Sigmoid colon (tissue), 4 donors: ENCODE measurements around the gene DMBT1.

Source experiments
- CTCF ChIP-seq, 4 experiments: fragments of 450-650 bp in 3 of 4; fragments of 200-600 bp in 1 of 4; IDR thresholded peaks; one replicate each; pipeline ENCODE4 v1.5.1; 2016 to 2019; ENCODE audit warnings: antibody characterized with exemption in 4 of 4, mild to moderate bottlenecking in 3 of 4, moderate library complexity in 2 of 4
- EP300 ChIP-seq, 4 donors: sonication (generic); formaldehyde crosslinking; IDR thresholded peaks; one replicate each; pipeline ENCODE4 v1.6.1; 2017; ENCODE audit warnings: antibody characterized with exemption in 4 of 4
- POLR2A ChIP-seq, 2 donors: fragments of 450-650 bp; IDR thresholded peaks; one replicate each; pipeline ENCODE4 v1.6.1; 2016; ENCODE audit warnings: antibody characterized with exemption in 2 of 2, mild to moderate bottlenecking in 2 of 2, moderate library complexity in 2 of 2
- POLR2AphosphoS5 ChIP-seq, 4 donors: sonication (generic); formaldehyde crosslinking; IDR thresholded peaks; one replicate each; pipeline ENCODE4 v1.6.1; 2017; ENCODE audit warnings: antibody characterized with exemption in 4 of 4

DNA sequence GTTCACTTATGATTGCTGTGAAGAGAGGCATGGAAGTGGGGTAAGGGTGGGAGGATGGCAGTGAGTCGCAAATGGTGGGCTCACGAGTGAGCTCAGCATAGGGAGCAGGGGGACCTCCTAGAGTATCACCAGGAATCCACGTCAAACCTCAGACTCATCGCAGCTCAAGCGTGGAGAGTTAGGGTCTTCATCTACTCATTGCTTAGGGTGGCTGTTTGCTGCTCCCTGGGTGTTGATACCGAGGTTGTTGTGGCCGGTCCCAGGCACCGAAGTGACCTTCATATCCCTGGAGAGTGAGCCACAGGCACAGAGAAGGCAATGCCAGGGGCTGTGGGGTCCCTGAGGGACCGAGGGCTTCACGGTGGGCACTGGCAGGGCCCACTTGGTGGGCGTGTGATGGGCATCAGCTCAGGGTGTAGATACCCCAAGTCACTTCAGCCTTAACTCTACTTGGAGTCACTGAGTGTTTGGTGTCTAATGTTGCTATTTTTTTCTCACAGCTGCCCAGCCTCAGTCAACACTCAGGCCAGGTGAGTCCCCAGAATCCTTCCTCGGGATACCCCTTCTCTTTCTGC, 16.8 kb downstream of the DMBT1 start:
- TF ChIP-seq CTCF (IDR thresholded peaks at IDR 0.05), result no peak
- no peak for TF ChIP-seq POLR2A (IDR thresholded peaks at IDR 0.05)
- TF ChIP-seq POLR2AphosphoS5 (IDR thresholded peaks at IDR 0.05), result no peak
- no peak for TF ChIP-seq EP300 (IDR thresholded peaks at IDR 0.05)
